OCI-LY1 (cell line): ENCODE results near the gene MOSPD2.

Experiments
- H2AFZ ChIP-seq: fragments of 200-600 bp; sonication (generic), shearing (Covaris generic); 2 replicates; pipeline ENCODE4 v1.6.0; 2014; ENCODE audit warnings: antibody characterized with exemption, mild to moderate bottlenecking, low read length
- H3F3A ChIP-seq: fragments of 200-600 bp; sonication (generic), shearing (Covaris generic); 2 replicates; pipeline ENCODE4 v1.6.0; 2014; ENCODE audit warnings: mild to moderate bottlenecking, antibody characterized with exemption, low read length, moderate library complexity; ENCODE audit not compliant: insufficient read depth
- H3K27ac ChIP-seq: fragments of 200-600 bp; sonication (generic); 2 replicates; pipeline ENCODE4 v1.5.1; 2014; ENCODE audit warnings: low read length, mixed run types, mild to moderate bottlenecking, low read depth; ENCODE audit not compliant: poor library complexity, severe bottlenecking
- H3K27me3 ChIP-seq: fragments of 200-600 bp; sonication (generic); 2 replicates; pipeline ENCODE4 v1.6.0; 2014; ENCODE audit warnings: antibody characterized with exemption, mild to moderate bottlenecking, low read length, moderate library complexity; ENCODE audit not compliant: insufficient read depth
- H3K36me3 ChIP-seq: fragments of 200-600 bp; sonication (generic); 2 replicates; pipeline ENCODE4 v1.6.1; 2014; ENCODE audit warnings: mild to moderate bottlenecking, antibody characterized with exemption, low read length, moderate library complexity, mixed read lengths; ENCODE audit not compliant: insufficient read depth
- H3K4me1 ChIP-seq: fragments of 200-600 bp; sonication (generic); 2 replicates; pipeline ENCODE4 v1.5.1; 2014; ENCODE audit warnings: mild to moderate bottlenecking, low read length, moderate library complexity; ENCODE audit not compliant: insufficient read depth, severe bottlenecking
- H3K4me2 ChIP-seq: fragments of 200-600 bp; sonication (generic), shearing (Covaris generic); 2 replicates; pipeline ENCODE4 v1.6.1; 2014; ENCODE audit warnings: low read length
- H3K4me3 ChIP-seq: fragments of 200-600 bp; sonication (generic); 2 replicates; pipeline ENCODE4 v1.5.1; 2014; ENCODE audit warnings: low read length, low read depth, mild to moderate bottlenecking, mixed read lengths; ENCODE audit not compliant: poor library complexity, severe bottlenecking
- H3K79me2 ChIP-seq: fragments of 200-600 bp; shearing (Covaris generic); 2 replicates; pipeline ENCODE4 v1.6.1; 2016; ENCODE audit warnings: mixed run types, low read length, mixed read lengths; ENCODE audit not compliant: insufficient read depth
- H3K9ac ChIP-seq: fragments of 200-600 bp; sonication (generic), shearing (Covaris generic); 2 replicates; pipeline ENCODE4 v1.6.1; 2014; ENCODE audit warnings: mild to moderate bottlenecking, low read length, mixed read lengths
- H3K9me2 ChIP-seq: fragments of 200-600 bp; sonication (generic), shearing (Covaris generic); 2 replicates; pipeline ENCODE4 v1.6.1; 2014; ENCODE audit warnings: low read depth, mild to moderate bottlenecking, low read length, mixed read lengths
- H3K9me3 ChIP-seq: fragments of 200-600 bp; shearing (Covaris generic); 2 replicates; pipeline ENCODE4 v1.6.1; 2014; ENCODE audit warnings: low read length, mixed read lengths
- H4K20me1 ChIP-seq: fragments of 200-600 bp; sonication (generic), shearing (Covaris generic); 2 replicates; pipeline ENCODE4 v1.6.0; 2016; ENCODE audit warnings: mild to moderate bottlenecking, low read length; ENCODE audit not compliant: insufficient read depth
- CTCF ChIP-seq: fragments of 200-600 bp; sonication (generic), shearing (Covaris generic); IDR thresholded peaks from 2 replicates; pipeline ENCODE4 v1.5.1; 2017; ENCODE audit warnings: mild to moderate bottlenecking, antibody characterized with exemption, low read length, moderate library complexity, mixed read lengths
- EZH2 ChIP-seq: fragments of 200-600 bp; sonication (generic), shearing (Covaris generic); IDR thresholded peaks from 2 replicates; pipeline ENCODE4 v1.8.0; 2017; ENCODE audit warnings: borderline replicate concordance, mixed run types, mild to moderate bottlenecking, antibody characterized with exemption, low read length, moderate library complexity, mixed read lengths

The MOSPD2 gene

GRCh38 chrX:14872851-14873675 lies at the start of gene MOSPD2, which contains the start of gene FANCB:
TSS of gene MOSPD2 (plus strand) at chrX:14873421. CDS start at chrX:14873529, 108 bp downstream.
TSS of gene FANCB (minus strand) at chrX:14873069. CDS start at chrX:14865510, 7,559 bp downstream.
- Histone ChIP-seq H3K9me2 (no peaks in the 10 kb centered on the region), H3F3A (no peaks in the 10 kb centered on the region), H3K9me3 (no peaks in the 10 kb centered on the region), H4K20me1 (no peaks in the 10 kb centered on the region), H3K27me3 (no peaks in the 10 kb centered on the region), H3K4me2 (peak within 1 kb of the TSS; percentile 92), H3K4me3 (peak within 1 kb of the TSS; percentile 95), H3K9ac (peak within 1 kb of the TSS; percentile 94), H3K27ac (peak within 1 kb of the TSS; percentile 52), H3K36me3 (peaks cover 24% of the 10 kb centered on the region), H2AFZ (no peak within 1 kb of the TSS), H3K79me2 (peaks cover 53% of the 10 kb centered on the region), H3K4me1 (peaks cover 26% of the 10 kb centered on the region)
- TF ChIP-seq EZH2, result no peak
- no peak for TF ChIP-seq CTCF

- no peaks in the 10 kb centered on the region for H3K9me2 ChIP-seq
- H3K4me2 ChIP-seq, result no peak overlapping the region
- H3K4me3 ChIP-seq, result no peak overlapping the region
- H4K20me1 ChIP-seq, result no peaks in the 10 kb centered on the region
- H3K27ac ChIP-seq, result no peak overlapping the region
- no peaks in the 10 kb centered on the region for H3K4me1 ChIP-seq
- no peaks in the 10 kb centered on the region for H3F3A ChIP-seq
- H3K79me2 ChIP-seq, result no peaks in the 10 kb centered on the region
- no peaks in the 10 kb centered on the region for H3K36me3 ChIP-seq
- no peak for TF ChIP-seq CTCF
- no peaks in the 10 kb centered on the region for H3K27me3 ChIP-seq
- H2AFZ ChIP-seq, result no peak overlapping the region
- H3K9me3 ChIP-seq, result no peaks in the 10 kb centered on the region
- H3K9ac ChIP-seq, result no peak overlapping the region
These were observed 47.4 kb upstream of the MOSPD2 start for GRCh38 chrX:14825851-14826250.

GRCh38 chrX:14826319-14826718 lies 46.9 kb upstream of the MOSPD2 start:
- Histone ChIP-seq H3K4me3 (no peak overlapping the region), H3K36me3 (no peaks in the 10 kb centered on the region), H2AFZ (no peak overlapping the region), H3K4me1 (no peaks in the 10 kb centered on the region), H3K9me2 (no peaks in the 10 kb centered on the region), H3K27me3 (no peaks in the 10 kb centered on the region), H3K9me3 (no peaks in the 10 kb centered on the region), H3K27ac (no peak overlapping the region), H3K9ac (no peak overlapping the region), H3K4me2 (no peak overlapping the region), H4K20me1 (no peaks in the 10 kb centered on the region), H3K79me2 (no peaks in the 10 kb centered on the region), H3F3A (no peaks in the 10 kb centered on the region)
- no peak for TF ChIP-seq EZH2

GRCh38 chrX:14829643-14830042 lies 43.6 kb upstream of the MOSPD2 start:
- H3K27me3 ChIP-seq, result no peaks in the 10 kb centered on the region
- no peak overlapping the region for H3K4me3 ChIP-seq
- no peaks in the 10 kb centered on the region for H3K79me2 ChIP-seq

More at GRCh38 chrX:14829643-14830042, 43.6 kb upstream of the MOSPD2 start:
- Histone ChIP-seq H2AFZ (no peak overlapping the region), H3K9ac (no peak overlapping the region), H4K20me1 (no peaks in the 10 kb centered on the region), H3K4me2 (no peak overlapping the region), H3K4me1 (no peaks in the 10 kb centered on the region), H3K27ac (no peak overlapping the region), H3K9me2 (no peaks in the 10 kb centered on the region), H3K36me3 (no peaks in the 10 kb centered on the region), H3K9me3 (no peaks in the 10 kb centered on the region), H3F3A (no peaks in the 10 kb centered on the region)
- TF ChIP-seq CTCF (no peak), EZH2 (no peak)
